Hematopoietic multipotent progenitor cell treated with erythropoietin and hydrocortisone succinate and interleukin-3 and kit ligand, for 15 days (in vitro differentiated cells): ENCODE data around the gene OR13C3.
"Not testable (repeated sequence)": the region's sequence is repeated elsewhere in the genome, so short reads cannot be mapped to it uniquely, and the experiment has no call there.

Experiments used
- DNase-seq: peaks from one replicate; pipeline ENCODE4 v3.0.0-alpha.2; 2015; ENCODE audit warnings: low spot score

Gene OR13C3

DNA sequence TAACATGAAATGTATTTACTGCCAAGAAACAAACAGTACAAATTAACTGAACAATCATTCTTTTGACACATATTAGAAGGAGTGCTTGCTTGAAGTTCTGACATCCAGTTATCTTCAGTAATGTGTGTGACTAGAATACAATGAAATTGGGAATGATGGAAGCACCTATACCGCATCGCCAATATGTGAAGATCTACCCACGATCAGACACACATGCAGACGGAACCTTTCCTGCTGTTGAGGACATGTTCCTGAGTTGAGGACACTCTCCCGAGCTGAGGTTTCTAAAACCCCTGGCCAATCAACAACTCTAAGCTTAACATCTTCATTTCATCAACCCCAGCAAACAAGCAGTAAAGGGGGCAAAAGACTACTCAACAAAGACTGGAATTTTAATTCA lies at the start of gene OR13C3:
TSS of gene OR13C3 (minus strand) at position 101 of the 400 bp plus-strand sequence. CDS start 133 bp downstream, outside the sequence.
- no peak for DNase-seq

DNA sequence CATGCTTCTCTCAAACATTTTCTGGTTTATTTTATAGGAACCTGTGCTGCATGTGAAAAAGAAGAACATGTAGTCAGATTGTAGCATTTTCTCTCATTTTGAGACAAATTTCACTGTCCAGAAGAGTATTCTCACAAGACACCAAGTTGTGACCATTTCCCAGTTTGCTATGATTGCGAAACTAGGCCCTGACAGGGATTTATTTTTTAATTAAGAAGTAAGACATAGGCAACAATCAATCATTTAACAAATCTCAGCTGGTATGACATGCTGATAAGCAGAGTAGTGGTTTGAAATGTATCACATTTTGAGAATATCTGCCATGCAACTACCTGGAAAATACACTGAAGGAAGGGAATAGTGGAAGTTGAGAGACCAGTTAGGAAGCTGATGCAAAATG lies 43.9 kb upstream of the OR13C3 start:
- DNase-seq: no peak

- no peak for DNase-seq
Observed at GRCh38 chr9:104577263-104577662, 40.6 kb upstream of the OR13C3 start.

DNA sequence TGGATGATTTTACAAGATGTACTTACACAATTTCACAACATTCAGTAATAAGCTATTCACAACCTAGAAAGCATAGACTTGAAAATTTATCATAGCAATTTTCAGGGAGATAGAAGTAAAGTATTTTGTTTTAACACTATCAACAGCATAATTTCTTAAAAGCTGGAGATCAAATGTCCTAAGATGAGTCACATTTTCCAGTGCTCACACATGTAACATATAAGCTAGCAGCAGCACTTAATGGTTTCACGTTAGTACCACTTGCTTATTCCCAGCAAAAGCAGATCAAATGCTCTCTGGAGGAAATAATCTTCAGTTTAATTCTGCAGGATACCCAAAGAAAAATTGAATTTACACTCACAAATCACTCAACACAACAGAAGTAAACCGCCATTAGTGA lies 38.8 kb upstream of the OR13C3 start:
- DNase-seq: no peak

- no peak for DNase-seq
Observed at GRCh38 chr9:104572612-104573011, 36.0 kb upstream of the OR13C3 start.

DNA sequence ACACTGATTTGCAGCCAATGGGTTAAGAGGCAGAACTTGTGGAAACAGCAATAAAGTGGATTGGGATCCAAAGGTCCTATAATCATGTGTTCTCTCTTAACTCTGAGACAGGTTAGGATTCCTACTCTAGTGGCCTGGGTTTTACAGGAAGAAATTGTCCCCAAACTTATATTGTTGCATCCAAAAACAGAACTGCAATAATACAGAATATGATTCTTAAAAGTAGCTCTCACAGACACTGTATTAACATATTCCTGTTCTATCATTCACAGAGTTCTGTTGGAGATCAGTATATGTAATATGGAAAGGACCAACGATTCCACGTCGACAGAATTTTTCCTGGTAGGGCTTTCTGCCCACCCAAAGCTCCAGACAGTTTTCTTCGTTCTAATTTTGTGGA lies 32.2 kb upstream of the OR13C3 start, which contains the start of gene OR13C8:
TSS of gene OR13C8 (plus strand) at position 301 of the 400 bp plus-strand sequence. CDS start at position 301, 0 bp downstream.
- DNase-seq: no peak

- no peak for DNase-seq
Observed at GRCh38 chr9:104564358-104564757, 27.7 kb upstream of the OR13C3 start.

- DNase-seq: no peak
Observed at GRCh38 chr9:104556830-104557634, 20.4 kb upstream of the OR13C3 start.

DNA sequence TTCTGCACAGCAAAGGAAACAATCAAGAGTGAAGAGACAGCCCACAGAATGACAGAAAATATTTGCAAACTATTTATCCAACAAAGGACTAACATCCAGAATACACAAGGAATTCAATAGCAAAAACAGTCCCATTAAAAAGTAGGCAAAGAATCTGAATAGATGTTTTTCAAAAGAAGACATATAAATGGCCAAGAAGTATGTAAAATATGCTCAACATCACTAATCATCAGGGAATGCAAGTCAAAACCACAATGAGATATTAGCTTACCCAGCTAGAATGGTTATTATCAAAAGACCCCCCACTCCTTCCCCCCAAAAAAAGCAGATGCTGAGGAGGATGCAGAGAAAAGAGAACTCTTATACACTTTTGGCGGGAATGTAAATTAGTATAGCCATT lies 18.9 kb upstream of the OR13C3 start:
- no peak for DNase-seq

DNA sequence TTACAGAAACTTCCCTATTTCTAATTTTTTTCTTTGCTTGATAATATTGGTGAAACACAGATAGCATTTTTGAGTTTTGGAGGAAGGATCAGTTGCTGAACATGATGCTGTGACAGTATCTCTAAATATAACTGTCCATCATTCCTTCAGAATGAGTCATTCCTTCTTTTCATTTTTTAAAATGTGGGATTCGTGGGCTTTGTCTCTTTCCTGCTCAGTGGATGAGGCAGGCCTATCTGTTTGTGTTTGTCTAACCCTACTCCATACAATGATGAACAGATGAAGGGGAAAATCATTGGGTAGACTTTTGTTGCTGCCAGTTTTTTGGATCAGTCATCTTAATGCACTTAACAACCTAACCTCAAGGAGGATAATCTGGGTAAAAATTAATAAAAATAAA lies 16.6 kb upstream of the OR13C3 start:
- DNase-seq: no peak

DNA sequence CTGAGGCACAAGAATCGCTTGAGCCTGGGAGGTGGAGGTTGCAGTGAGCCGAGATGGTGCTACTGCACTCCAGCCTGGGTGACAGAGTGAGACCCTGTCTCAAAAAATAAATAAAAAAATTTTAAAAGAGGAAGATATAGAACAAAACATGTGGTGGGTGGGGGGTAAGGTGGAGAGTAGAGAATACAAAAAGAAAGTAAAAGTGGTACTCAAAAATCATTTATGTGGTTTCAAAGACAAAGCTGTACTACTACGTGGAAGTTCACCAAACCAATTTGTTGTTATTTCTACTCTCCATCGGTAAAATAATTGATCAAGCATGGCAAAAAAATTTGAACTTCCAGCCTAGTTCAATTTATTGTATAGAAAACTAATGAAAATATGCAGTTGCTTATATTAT lies 8.0 kb upstream of the OR13C3 start:
- no peak for DNase-seq

GRCh38 chr9:104539275-104539674 lies 2.6 kb upstream of the OR13C3 start:
- no peak for DNase-seq

GRCh38 chr9:104527109-104527508 lies 9.5 kb downstream of the OR13C3 start, which contains the start of gene OR13C4:
Gene OR13C4 (minus strand): TSS chr9:104527209. CDS start chr9:104527209, 0 bp downstream.
- DNase-seq: no peak

DNA sequence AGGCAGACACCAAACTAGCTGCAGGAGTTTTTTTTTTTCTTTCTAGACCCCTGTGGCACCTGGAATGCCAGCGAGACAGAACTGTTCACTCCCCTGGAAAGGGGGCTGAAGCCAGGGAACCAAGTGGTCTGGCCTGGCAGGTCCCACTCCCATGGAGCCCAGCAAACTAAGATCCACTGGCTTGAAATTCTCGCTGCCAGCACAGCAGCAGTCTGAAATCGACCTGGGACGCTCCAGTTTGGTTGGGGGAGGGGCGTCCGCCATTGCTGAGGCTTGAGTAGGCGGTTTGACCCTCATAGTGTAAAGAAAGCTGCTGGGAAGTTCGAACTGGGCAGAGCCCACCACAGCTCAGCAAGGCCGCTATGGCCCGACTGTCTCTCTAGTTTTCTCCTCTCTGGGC lies 16.4 kb downstream of the OR13C3 start:
- DNase-seq: not testable (repeated sequence)

DNA sequence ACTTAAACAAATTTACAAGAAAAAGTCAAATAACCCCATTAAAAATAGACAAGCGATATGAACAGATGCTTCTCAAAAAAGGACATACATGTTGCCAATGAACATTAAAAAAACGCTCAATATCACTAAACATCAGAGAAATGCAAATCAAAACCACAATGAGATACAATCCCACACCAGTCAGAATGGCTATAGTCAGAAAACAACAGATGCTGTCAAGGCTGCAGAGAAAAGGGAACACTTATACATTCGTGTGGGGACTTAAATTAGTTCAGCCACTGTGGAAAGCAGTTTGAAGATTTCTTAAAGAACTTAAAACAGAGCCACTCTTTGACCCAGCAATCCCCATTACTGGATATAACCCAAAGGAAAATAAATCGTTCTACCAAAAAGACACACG lies 21.8 kb downstream of the OR13C3 start:
- DNase-seq: no peak

DNA sequence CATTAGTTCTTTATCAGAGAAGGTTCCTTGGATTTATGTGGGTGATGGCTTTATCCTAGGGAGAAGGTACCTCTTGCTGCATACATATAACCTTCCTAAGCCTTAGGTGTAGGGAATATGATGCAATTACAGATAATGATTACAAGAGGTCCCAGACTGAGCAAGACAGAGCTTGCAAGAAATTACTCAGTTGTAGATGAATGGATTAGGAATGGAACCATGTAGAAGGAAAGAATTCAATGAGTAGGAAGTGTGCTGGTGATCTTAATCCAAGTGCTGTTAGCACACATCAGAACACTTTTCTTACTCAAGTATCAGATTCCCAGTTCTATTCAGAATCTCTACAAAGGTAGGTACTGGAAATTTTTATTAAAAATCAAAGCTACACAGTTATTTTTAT lies 30.1 kb downstream of the OR13C3 start:
- no peak for DNase-seq

DNA sequence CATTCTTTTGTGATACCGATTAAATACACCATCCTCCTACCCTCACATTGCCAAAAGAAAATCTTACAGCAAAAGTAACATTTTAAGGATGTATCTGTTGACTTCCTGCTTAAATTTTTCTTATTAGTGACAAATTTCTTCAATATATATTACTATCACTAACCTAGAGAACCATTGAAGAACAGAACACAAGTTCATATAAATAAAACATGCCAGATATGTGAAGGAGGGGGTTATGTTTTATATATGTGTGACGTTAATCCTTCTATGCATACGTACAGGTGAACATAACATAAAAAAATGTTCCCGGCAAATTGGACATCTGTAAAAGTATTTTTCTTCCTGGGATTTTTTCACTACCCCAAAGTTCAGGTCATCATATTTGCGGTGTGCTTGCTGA lies 32.7 kb downstream of the OR13C3 start, which contains the start of gene OR13F1:
TSS of gene OR13F1 (plus strand) at position 301 of the 400 bp plus-strand sequence. CDS start at position 301, 0 bp downstream.
- DNase-seq: no peak

- no peak for DNase-seq
Observed at GRCh38 chr9:104503440-104503839, 33.2 kb downstream of the OR13C3 start.

DNA sequence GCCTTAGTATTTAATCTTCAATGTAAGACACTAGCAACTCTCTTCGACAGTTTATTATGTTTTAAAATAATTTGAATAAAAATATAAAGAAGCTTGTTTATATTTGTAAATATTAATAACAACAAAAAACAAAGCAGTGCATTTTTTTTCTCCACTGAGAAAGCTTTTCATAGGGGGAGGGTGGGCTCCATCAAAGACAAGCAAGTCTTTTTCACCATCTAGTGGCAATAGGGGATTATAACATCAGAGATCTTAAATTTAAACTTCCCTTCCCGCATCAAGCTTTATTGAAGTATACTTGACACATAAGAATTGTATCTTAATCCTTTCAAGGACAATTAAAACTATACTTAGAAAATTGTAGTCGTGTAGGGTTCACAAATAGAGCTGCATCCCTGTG lies 41.8 kb downstream of the OR13C3 start:
- DNase-seq: no peak
